ENCODE data around the gene HERC6. TPM values are rescaled to one million over a fixed set of nuclear protein-coding genes. Genes with fewer than 3 reads are reported as not detected.

Gene HERC6
- total and polyA plus RNA-seq, 7 donors = 5.4 to 8.6 (median 7.4) TPM

DNA sequence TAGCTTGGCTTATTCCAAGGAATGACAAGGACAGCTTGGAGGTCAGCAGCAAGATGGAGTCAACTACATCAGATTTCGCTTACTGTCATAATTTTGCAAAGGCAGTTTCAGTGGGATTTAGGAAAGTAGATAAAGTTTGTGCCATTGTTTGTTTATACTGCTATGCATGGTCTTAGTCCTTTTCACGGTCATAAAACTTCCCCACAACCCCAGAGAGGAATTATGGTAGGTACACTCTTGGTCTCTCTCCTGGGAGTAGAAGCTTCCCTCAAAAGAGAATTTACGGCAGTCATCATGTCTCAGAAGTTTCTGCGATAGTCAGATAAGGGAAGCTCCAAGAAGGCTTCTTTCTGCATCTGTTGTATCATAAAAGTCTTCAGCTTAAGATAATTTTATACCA is 27.9 kb upstream of the HERC6 start:
- H3K36me3 ChIP-seq = no peaks in the 10 kb centered on the region

DNA sequence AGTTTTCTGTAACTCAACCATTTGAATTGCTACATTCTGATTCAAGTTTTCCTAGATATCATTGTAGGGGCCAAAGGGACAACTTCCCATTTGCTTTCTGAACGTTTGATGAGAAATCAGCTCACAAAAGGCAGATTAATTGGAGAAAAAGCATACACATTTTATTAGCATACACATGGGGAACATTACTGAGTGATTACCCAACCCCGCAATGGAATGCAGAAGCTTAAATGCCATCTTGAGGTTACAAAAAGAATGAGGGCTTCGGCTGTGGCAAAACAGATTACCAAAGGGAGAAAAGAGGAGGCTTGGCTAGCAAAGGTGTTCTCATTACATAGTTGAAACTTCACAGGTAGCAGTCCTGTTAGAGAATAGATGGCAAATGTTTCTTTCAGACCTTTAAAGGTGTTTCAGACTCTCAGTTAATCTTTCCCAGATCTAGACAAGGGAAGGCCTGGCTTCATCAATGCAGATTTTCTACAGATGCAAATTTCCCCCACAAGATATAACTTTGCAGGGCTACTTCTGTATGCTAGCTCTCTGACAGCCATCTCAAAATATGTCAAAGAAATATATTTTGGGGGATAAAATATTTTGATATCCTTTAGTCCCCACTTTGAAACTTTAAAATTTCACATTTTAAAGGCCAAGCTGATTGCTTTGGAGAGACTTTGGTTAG is 26.5 kb upstream of the HERC6 start:
- WGBS, 2 donors = 63 to 79% methylated on average over 3 of the region's 3 CpGs
- intact Hi-C loops (cut with DNase I) = no loop called here
- TF ChIP-seq POLR2A (IDR thresholded peaks at IDR 0.05) (no peak), POLR2AphosphoS5 (IDR thresholded peaks at IDR 0.05) (no peak), EP300 (IDR thresholded peaks at IDR 0.05) (no peak)
- TF ChIP-seq, protein P1, sequence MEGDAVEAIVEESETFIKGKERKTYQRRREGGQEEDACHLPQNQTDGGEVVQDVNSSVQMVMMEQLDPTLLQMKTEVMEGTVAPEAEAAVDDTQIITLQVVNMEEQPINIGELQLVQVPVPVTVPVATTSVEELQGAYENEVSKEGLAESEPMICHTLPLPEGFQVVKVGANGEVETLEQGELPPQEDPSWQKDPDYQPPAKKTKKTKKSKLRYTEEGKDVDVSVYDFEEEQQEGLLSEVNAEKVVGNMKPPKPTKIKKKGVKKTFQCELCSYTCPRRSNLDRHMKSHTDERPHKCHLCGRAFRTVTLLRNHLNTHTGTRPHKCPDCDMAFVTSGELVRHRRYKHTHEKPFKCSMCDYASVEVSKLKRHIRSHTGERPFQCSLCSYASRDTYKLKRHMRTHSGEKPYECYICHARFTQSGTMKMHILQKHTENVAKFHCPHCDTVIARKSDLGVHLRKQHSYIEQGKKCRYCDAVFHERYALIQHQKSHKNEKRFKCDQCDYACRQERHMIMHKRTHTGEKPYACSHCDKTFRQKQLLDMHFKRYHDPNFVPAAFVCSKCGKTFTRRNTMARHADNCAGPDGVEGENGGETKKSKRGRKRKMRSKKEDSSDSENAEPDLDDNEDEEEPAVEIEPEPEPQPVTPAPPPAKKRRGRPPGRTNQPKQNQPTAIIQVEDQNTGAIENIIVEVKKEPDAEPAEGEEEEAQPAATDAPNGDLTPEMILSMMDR (IDR thresholded peaks at IDR 0.05) = no peak
- Histone ChIP-seq H3K4me1 (no peaks in the 10 kb centered on the region), H3K27ac (no peak overlapping the region), H3K36me3 (no peaks in the 10 kb centered on the region), H3K9me3 (no peaks in the 10 kb centered on the region), H3K4me3 (no peak overlapping the region), H3K27me3 (no peaks in the 10 kb centered on the region)
- DNase-seq = no peak

More for the DNA sequence above, 27.9 kb upstream of the HERC6 start:
- no peak overlapping the region for H3K27ac ChIP-seq
- TF ChIP-seq EP300 (IDR thresholded peaks at IDR 0.05) = no peak
- TF ChIP-seq, protein P1 (IDR thresholded peaks at IDR 0.05) = no peak
- TF ChIP-seq POLR2A (IDR thresholded peaks at IDR 0.05) = no peak
- H3K27me3 ChIP-seq = no peaks in the 10 kb centered on the region
- intact Hi-C loops (cut with DNase I) = no loop called here
- no peaks in the 10 kb centered on the region for H3K9me3 ChIP-seq
- WGBS, 2 donors = 73 to 78% methylated on average over 4 of the region's 4 CpGs
- no peak overlapping the region for H3K4me3 ChIP-seq
- no peak for DNase-seq
- no peaks in the 10 kb centered on the region for H3K4me1 ChIP-seq

DNA sequence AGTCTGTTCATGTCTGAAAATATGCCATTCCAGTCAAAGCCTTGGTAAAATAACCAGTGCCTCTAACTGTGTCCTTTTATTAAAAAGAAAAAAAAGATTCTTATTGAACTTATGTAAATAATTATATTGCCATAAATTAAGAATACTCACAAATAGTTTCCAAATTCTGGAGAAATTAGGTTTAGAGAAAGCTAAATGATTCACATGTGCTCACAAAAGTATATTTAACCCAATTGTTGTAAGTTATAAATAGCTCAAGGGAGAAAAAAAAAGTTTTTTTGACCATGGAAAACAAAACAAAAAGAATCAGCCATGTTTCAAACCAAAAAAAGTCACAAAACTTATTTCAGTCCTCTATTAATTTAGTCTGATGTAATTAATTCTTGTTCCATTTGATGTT is 25.3 kb upstream of the HERC6 start:
- no peaks in the 10 kb centered on the region for H3K36me3 ChIP-seq
- TF ChIP-seq POLR2A (IDR thresholded peaks at IDR 0.05) (no peak), POLR2AphosphoS5 (IDR thresholded peaks at IDR 0.05) (no peak), EP300 (IDR thresholded peaks at IDR 0.05) (no peak)
- TF ChIP-seq, protein P1 (IDR thresholded peaks at IDR 0.05) = no peak
- no peaks in the 10 kb centered on the region for H3K9me3 ChIP-seq
- no peaks in the 10 kb centered on the region for H3K4me1 ChIP-seq
- H3K4me3 ChIP-seq = no peak overlapping the region
- intact Hi-C loops (cut with DNase I) = no loop called here
- DNase-seq = no peak
- no peak overlapping the region for H3K27ac ChIP-seq
- H3K27me3 ChIP-seq = no peaks in the 10 kb centered on the region

DNA sequence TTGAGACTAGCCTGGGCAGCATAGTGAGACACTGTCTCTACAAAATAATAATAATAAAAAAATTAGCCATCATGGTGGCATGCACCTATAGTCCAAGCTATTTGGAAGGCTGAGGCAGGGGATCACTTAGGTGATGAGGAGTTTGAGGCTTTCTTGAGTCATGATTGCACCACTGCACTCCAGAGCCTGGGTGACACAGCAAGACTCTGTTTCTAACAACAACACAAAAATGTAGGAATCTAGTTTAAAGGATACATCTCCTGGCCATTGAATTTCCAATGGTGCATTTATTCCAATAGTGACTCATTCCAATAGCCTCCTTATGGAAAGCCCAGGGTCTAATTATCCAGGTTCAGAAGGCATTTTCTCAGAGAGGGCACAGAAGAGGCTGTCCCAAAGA is 21.9 kb upstream of the HERC6 start:
- H3K4me1 ChIP-seq = no peaks in the 10 kb centered on the region
- DNase-seq = no peak
- H3K4me3 ChIP-seq = no peak overlapping the region
- TF ChIP-seq POLR2A (IDR thresholded peaks at IDR 0.05) (no peak), POLR2AphosphoS5 (IDR thresholded peaks at IDR 0.05) (no peak), EP300 (IDR thresholded peaks at IDR 0.05) (no peak)
- TF ChIP-seq, protein P1 (IDR thresholded peaks at IDR 0.05) = no peak
- no peaks in the 10 kb centered on the region for H3K36me3 ChIP-seq
- no peaks in the 10 kb centered on the region for H3K27me3 ChIP-seq
- H3K27ac ChIP-seq = no peak overlapping the region
- no peaks in the 10 kb centered on the region for H3K9me3 ChIP-seq
- intact Hi-C loops (cut with DNase I) = no loop called here

DNA sequence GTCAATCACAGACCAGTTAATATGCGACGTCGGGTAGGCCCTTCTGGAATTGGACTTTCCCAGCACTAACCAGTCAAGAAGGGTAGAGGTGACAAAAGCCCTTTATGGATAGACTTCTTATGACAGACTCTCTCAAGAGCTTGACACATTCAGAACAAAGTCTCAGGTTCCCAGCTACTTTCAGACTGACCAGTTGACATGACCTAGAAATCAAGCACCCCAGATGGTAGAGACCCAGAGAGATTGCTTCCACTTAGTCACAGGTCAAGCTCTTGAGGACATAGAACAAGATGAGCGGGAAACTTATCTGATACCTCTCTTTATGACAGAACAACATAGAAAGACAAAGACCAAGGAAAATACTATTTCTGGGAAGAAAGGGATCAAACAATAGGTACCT is 21.4 kb upstream of the HERC6 start:
- 83 to 96% methylated on average over 4 of the region's 4 CpGs for WGBS, 2 donors
- Histone ChIP-seq H3K4me3 (no peak overlapping the region), H3K36me3 (no peaks in the 10 kb centered on the region), H3K9me3 (no peaks in the 10 kb centered on the region), H3K27ac (no peak overlapping the region), H3K27me3 (no peaks in the 10 kb centered on the region), H3K4me1 (no peaks in the 10 kb centered on the region)
- intact Hi-C loops (cut with DNase I) = no loop called here
- no peak for DNase-seq
- TF ChIP-seq, protein P1 (IDR thresholded peaks at IDR 0.05) = no peak

Measured in sigmoid colon (tissue), 7 donors.